Nephron progenitor cell (in vitro differentiated cells): ENCODE results near the gene PXMP2.

Experiments
- DNase-seq: peaks from one replicate; pipeline ENCODE4 v3.0.0; 2021
- H3K27ac Mint-ChIP-seq: 2 replicates; pipeline ENCODE4 v1.8.0; 2021; ENCODE audit warnings: mild to moderate bottlenecking, moderate library complexity, mixed read lengths
- H3K27me3 Mint-ChIP-seq: 2 replicates; pipeline ENCODE4 v1.8.0; 2021; ENCODE audit warnings: mild to moderate bottlenecking, low read depth, mixed read lengths; ENCODE audit not compliant: poor library complexity
- H3K36me3 Mint-ChIP-seq: 2 replicates; pipeline ENCODE4 v1.8.0; 2021; ENCODE audit warnings: low read depth, mixed read lengths
- H3K4me1 Mint-ChIP-seq: 2 replicates; pipeline ENCODE4 v1.8.0; 2021; ENCODE audit warnings: mixed read lengths
- H3K4me3 Mint-ChIP-seq: 2 replicates; pipeline ENCODE4 v1.8.0; 2021; ENCODE audit warnings: mild to moderate bottlenecking, moderate library complexity, mixed read lengths
- H3K9me3 Mint-ChIP-seq: 2 replicates; pipeline ENCODE4 v1.8.0; 2021; ENCODE audit warnings: mild to moderate bottlenecking, moderate library complexity, mixed read lengths
- CTCF ChIP-seq: fragments of 200-600 bp; sonication (generic); IDR thresholded peaks from 2 replicates; pipeline ENCODE4 v1.5.0; 2021; ENCODE audit warnings: antibody characterized with exemption

PXMP2 gene

DNA sequence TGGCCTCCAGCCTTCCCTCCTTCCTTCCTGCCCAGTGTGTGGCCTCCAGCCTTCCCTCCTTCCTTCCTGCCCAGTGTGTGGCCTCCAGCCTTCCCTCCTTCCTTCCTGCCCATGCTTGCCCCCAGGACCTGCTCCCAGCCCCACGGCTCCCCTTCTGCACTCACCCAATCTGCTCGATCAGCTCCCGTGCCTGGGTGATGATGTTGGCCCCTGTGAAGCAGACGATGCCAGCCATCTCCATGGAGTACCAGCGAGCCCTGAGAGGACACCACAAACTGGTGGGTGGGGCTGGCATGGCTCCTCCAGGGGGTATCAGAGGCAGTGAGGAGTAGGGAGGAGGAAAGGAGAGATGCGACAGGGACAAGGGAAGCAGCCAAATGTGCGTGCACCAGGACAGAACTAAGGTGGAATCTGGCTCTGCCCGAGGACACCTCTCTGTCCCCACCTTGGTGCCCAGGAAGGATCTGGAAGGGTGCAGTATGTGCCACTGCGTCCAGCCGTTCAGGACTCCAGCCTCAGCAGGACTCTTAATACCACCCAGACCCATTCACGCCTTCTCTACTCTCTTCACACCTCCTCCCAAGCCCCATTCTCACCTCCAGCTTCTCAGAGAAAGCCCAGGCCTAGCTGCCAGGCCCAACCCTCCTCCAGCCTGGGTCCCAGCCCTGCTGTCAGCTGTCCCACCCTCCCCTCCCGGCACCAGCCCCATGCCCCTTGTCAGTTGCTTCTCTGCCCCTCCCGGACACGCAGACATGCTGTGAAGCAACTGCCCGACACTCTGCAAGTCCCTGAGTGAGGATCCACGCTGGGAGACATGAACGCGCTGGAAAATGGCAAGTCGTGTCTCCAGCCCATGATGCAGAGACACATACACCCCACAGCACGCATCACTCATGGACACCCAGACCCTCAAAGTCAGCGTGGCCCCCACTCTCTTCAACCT is 22.9 kb upstream of the PXMP2 start:
- no peak for DNase-seq
- no peak overlapping the region for H3K4me3 Mint-ChIP-seq
- H3K36me3 Mint-ChIP-seq = peaks cover 71% of the 10 kb centered on the region
- TF ChIP-seq CTCF = no peak
- no peaks in the 10 kb centered on the region for H3K27me3 Mint-ChIP-seq
- H3K27ac Mint-ChIP-seq = no peak overlapping the region
- H3K4me1 Mint-ChIP-seq = no peaks in the 10 kb centered on the region
- no peaks in the 10 kb centered on the region for H3K9me3 Mint-ChIP-seq

DNA sequence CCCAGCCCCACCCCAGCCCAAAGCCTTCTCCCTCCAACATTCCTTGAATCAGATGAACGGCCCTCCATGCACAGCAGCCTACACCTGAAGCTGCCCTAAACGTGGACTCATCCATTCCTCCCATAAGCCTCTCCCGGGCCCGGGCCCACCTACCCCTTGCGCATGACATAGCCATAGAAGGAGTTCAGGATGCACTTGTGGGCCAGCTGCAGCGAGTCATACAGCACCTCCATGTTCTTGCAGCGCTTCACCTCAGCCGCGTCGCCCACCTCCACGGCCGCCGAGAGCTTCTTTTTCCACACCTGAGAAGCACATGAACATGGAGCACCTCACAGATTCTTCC is 22.3 kb upstream of the PXMP2 start:
- Mint-ChIP-seq H3K4me3 (no peak overlapping the region), H3K4me1 (no peaks in the 10 kb centered on the region), H3K36me3 (peaks cover 77% of the 10 kb centered on the region), H3K9me3 (no peaks in the 10 kb centered on the region), H3K27me3 (no peaks in the 10 kb centered on the region), H3K27ac (no peak overlapping the region)
- no peak for TF ChIP-seq CTCF
- no peak for DNase-seq

DNA sequence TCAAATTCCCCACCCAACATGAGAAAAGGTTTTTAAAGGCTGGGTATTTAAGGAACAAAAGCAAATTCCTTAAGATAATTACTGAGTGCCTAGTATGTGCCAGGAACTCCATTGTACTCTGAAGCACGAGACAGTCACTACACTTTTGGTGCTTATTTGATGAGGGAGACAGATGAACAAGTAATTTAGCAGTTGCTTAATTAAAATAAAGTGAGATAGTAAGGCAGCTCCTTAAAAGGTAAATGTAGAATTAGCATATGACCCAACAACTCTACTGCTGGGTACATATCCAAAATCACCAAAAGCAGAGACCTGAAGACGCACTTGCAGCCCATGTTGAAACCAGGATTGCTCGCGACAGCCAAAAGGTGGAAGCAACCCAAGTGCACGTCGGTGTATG is 21.6 kb upstream of the PXMP2 start:
- no peaks in the 10 kb centered on the region for H3K9me3 Mint-ChIP-seq
- no peak for TF ChIP-seq CTCF
- DNase-seq = no peak
- H3K27me3 Mint-ChIP-seq = no peaks in the 10 kb centered on the region
- H3K4me3 Mint-ChIP-seq = no peak overlapping the region
- H3K27ac Mint-ChIP-seq = no peak overlapping the region
- peaks cover 78% of the 10 kb centered on the region for H3K36me3 Mint-ChIP-seq
- H3K4me1 Mint-ChIP-seq = no peaks in the 10 kb centered on the region

DNA sequence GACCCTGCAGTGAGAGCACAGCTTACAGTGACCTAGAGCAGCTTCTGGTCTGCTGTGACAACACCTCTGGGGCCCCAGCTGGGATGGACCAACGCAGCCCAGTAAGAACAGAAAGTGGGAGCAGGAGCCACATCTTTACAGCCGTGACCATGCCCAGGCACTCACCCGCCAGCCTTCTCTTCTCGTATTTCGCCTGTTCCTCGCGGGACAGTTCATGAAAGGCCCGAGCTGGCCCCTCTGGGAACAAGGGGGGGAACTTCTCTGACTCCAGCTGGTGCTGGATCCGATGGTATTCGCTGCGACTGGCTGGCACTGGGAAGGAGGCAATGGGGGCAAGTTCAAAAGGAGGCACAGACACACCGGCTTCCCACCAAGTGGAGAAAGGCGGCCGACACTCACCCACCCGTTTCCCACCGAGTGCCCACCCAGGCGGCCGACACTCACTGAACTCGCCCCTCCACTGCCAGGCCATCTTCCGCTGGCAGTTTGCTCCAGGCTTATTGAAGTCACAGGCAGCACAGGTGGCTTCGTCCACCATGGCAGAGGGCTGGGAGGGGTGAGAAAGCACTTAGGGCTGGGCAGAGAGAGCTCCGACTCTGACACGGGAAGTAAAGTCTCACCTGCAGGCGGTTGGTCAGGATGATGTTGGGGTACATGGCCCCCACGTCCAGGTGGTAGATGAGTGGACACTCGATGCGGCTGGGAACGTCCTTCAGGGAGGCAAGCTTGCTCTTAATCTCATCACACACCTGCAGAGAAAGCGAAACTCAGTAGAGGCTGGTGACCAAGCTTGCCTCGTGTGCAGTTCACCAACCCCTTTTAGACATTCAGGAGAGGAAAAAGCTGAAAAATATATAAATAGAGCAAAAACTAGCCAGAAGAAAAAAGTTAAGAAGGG is 18.9 kb upstream of the PXMP2 start:
- no peak for TF ChIP-seq CTCF
- H3K27me3 Mint-ChIP-seq = no peaks in the 10 kb centered on the region
- H3K36me3 Mint-ChIP-seq = peaks cover 73% of the 10 kb centered on the region
- H3K4me1 Mint-ChIP-seq = no peaks in the 10 kb centered on the region
- peak overlapping the region; percentile 48 for H3K27ac Mint-ChIP-seq
- no peak overlapping the region for H3K4me3 Mint-ChIP-seq
- H3K9me3 Mint-ChIP-seq = no peaks in the 10 kb centered on the region
- no peak for DNase-seq

DNA sequence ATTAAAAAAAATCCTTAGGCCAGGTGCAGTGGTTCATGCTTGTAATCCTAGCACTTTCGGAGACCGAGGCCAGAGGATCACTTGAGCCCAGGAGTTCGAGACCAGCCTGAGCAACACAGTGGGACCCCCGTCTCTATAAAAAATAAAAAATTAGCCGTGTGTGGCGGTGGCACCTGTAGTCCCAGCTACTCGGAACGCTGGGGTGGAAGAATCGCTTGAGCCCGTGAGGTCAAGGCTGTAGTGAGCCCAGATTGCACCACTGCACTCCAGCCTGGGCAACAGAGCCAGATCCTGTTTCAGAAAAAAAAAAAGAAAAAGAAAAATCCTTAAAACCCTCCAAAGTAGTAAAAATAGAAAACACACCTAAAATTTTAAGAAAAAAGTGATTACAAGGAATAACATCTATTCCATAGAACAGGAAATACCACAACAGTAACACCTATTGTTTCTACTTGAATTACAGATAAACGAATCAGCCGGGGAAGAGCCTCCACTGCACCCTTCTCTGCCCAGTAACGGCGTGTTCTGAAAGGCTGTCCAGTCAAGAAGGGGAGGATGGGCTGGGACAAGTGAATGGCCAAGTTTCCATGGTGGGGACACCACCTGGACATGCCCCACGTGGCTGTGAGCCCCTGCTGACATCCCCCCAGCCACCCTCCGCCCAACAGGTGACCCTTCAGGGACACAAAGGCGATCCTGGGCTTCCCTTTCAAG is 18.1 kb upstream of the PXMP2 start:
- H3K27ac Mint-ChIP-seq = no peak overlapping the region
- DNase-seq = no peak
- TF ChIP-seq CTCF = no peak
- H3K9me3 Mint-ChIP-seq = no peaks in the 10 kb centered on the region
- peaks cover 78% of the 10 kb centered on the region for H3K36me3 Mint-ChIP-seq
- H3K4me3 Mint-ChIP-seq = no peak overlapping the region
- no peaks in the 10 kb centered on the region for H3K27me3 Mint-ChIP-seq
- H3K4me1 Mint-ChIP-seq = no peaks in the 10 kb centered on the region
